Measurements from ENCODE around the gene CMIP. TPM values are rescaled to one million over a fixed set of nuclear protein-coding genes. Genes with fewer than 3 reads are reported as not detected.

Gene CMIP
- total RNA-seq, 6 experiments from 2014 or later = 12.2 to 23.0 (median 16.5) TPM

DNA sequence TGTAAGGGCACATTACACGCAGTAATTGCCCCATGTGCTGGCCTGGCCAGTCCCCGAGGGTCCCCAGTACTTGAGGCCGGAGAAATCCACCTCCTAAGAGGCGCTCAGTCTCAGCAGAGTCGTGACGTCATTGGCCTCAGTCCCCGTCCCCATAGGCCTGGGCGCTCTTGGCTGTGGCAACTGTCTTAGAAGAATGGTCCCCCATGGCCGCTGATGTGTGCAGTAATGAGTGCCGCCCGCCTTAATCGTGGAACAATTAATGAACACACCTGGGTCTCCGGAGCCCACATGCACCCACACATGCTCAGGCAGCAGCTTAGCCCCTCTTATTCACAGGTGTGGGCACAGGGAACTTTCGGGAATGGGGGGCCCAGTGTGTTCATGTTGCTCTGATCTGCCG, 248.0 kb downstream of the CMIP start:
- DNase-seq (peak in 1 of 3 donors; percentile 9), ATAC-seq (no peak)
- Histone ChIP-seq H3K9me3 (no peaks in the 10 kb centered on the region), H3K27me3 (no peaks in the 10 kb centered on the region), H3K27ac (no peak overlapping the region), H3K4me3 (no peak overlapping the region), H3K36me3 (peaks cover 0 to 25% (median 9%) of the 10 kb centered on the region in 4 donors), H3K4me1 (no peaks in the 10 kb centered on the region)
- TF ChIP-seq POLR2A (IDR thresholded peaks at IDR 0.05) = no peak
- TF ChIP-seq, protein P1, sequence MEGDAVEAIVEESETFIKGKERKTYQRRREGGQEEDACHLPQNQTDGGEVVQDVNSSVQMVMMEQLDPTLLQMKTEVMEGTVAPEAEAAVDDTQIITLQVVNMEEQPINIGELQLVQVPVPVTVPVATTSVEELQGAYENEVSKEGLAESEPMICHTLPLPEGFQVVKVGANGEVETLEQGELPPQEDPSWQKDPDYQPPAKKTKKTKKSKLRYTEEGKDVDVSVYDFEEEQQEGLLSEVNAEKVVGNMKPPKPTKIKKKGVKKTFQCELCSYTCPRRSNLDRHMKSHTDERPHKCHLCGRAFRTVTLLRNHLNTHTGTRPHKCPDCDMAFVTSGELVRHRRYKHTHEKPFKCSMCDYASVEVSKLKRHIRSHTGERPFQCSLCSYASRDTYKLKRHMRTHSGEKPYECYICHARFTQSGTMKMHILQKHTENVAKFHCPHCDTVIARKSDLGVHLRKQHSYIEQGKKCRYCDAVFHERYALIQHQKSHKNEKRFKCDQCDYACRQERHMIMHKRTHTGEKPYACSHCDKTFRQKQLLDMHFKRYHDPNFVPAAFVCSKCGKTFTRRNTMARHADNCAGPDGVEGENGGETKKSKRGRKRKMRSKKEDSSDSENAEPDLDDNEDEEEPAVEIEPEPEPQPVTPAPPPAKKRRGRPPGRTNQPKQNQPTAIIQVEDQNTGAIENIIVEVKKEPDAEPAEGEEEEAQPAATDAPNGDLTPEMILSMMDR (IDR thresholded peaks at IDR 0.05) = no peak
- intact Hi-C loops (cut with DNase I) = no loop called here
- WGBS (ENCODE audit: insufficient coverage, low coverage, low lambda C conversion rate, missing lambda C conversion rate) = 92% methylated on average over 4 of the region's 15 CpGs

DNA sequence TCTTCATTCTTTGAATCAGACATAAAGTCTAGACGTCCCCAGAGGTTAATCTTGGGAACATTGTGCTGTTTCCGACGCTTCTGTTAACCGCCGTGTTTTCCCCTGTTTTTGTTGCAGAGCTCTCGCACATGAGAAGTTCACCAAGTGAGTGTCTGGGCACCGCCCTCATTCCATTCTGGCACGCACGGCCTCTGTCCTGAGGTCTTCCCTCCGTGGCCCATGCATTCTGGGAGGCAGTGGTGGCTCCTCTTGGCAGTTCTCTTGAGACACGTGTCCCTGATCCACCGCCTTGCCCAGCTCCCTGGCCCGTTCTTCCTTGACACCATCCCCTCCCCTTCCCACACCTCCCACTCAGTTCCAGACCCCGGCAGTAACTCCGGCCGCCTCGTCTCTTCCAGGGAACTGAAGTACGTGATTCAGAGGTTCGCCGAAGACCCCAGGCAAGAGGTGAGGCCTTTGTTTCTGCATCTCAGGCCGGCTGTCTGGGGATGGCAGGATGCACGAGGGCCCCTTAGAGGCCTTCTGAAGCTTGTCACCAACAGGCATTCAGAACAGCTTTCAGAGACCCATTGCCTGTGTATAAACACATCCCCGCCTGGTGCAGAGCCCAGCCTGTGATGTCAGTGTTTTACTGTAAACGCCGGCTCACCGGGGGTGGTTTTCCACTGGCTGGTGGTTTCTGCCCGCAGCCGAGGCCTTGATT, 248.6 kb downstream of the CMIP start:
- no peaks in the 10 kb centered on the region for H3K27me3 ChIP-seq
- intact Hi-C loops (cut with DNase I) = no loop called here
- no peak for ATAC-seq
- H3K4me1 ChIP-seq = no peaks in the 10 kb centered on the region
- 83% methylated on average over 19 of the region's 28 CpGs for WGBS (ENCODE audit: insufficient coverage, low coverage, low lambda C conversion rate, missing lambda C conversion rate)
- peaks cover 0 to 26% (median 10%) of the 10 kb centered on the region in 4 donors for H3K36me3 ChIP-seq
- DNase-seq = peak in 1 of 3 donors; percentile 17
- H3K9me3 ChIP-seq = no peaks in the 10 kb centered on the region
- TF ChIP-seq, protein P1 (IDR thresholded peaks at IDR 0.05) = no peak
- TF ChIP-seq POLR2A (IDR thresholded peaks at IDR 0.05) = no peak
- no peak overlapping the region for H3K4me3 ChIP-seq
- no peak overlapping the region for H3K27ac ChIP-seq

DNA sequence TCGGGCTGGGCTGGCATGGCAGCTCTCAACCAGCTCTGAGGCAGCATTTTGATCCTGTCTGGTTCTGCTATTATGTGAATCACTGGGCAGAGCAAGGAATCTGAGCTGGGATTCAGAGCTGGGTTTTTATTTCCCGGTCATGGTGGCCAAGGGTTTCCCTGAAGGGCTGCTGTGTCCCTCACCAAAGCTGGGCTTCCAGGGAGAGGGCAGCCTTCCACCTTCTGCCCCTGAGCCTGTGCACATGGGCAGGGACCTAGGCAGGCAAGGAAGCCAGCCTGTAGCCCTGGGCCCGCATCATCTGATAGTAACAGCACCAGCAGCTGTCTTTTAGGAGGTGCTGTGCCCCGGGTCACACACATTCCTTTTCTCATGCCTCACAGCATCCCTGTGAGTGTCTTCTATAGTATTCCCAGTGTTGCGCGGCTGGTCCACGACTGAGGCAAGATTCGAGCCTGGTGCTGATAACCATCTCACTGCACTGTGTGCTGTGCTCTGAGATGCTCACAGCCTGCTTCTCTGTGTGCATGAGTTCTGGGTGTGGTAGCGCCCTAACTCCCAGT, 249.2 kb downstream of the CMIP start:
- ATAC-seq (no peak), DNase-seq (peak in 1 of 3 donors; percentile 7)
- Histone ChIP-seq H3K36me3 (peaks cover 0 to 32% (median 10%) of the 10 kb centered on the region in 4 donors), H3K27ac (no peak overlapping the region), H3K9me3 (no peaks in the 10 kb centered on the region), H3K27me3 (no peaks in the 10 kb centered on the region), H3K4me3 (no peak overlapping the region), H3K4me1 (no peaks in the 10 kb centered on the region)
- intact Hi-C loops (cut with DNase I) = no loop called here
- TF ChIP-seq, protein P1 (IDR thresholded peaks at IDR 0.05) = no peak
- no peak for TF ChIP-seq POLR2A (IDR thresholded peaks at IDR 0.05)
- 98% methylated on average over 6 of the region's 9 CpGs for WGBS (ENCODE audit: insufficient coverage, low coverage, low lambda C conversion rate, missing lambda C conversion rate)

DNA sequence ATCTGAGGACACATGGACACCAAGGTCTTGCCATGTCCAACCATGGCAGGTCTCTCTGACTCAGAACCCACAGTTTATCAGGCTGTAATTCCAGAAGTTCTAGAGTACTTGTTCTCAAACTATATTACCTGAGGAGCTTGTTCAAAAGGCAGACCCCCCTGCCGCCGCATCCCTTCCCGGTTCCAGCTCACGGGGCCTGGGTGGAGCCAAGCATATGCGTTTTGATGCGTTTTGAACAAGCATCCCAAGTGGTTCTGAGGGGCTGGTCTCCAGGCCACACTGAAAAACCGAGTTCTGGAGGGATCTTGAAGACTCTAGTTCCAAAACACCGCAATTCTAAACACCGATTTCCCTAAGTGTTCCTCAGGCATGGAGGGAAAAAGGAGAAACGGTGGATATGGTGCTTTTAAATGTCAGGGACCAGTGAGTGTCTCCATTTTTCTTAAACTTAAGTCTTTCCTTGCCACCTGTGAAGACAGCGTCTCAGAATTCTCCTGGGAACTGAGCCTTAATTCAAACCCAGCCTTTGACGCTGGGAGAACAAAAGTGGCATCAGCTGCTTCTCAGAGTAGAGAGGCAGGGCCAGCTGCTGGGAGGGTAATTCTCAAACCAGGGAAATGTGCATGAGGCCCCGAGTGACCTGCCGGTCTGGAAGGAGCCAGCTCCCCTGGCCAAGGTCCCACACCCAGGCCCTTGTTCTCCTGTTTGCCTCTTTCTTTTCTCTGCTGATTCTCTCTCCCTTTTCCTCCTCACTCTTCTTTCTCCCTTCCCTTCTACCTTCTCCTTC, 250.1 kb downstream of the CMIP start:
- no peak for TF ChIP-seq POLR2A (IDR thresholded peaks at IDR 0.05)
- TF ChIP-seq, protein P1 (IDR thresholded peaks at IDR 0.05) = no peak
- Histone ChIP-seq H3K27me3 (no peaks in the 10 kb centered on the region), H3K27ac (peak overlapping the region in 1 of 3 donors; percentile 16), H3K36me3 (peaks cover 0 to 32% (median 10%) of the 10 kb centered on the region in 4 donors), H3K4me3 (no peak overlapping the region), H3K9me3 (no peaks in the 10 kb centered on the region), H3K4me1 (no peaks in the 10 kb centered on the region)
- intact Hi-C loops (cut with DNase I) = loop anchor here in 1 of 2 donors (5.0 kb wide), 1 partner anchor 82 kb away; no protein-coding TSS in a partner anchor
- ATAC-seq (no peak), DNase-seq (no peak)
- WGBS (ENCODE audit: insufficient coverage, low coverage, low lambda C conversion rate, missing lambda C conversion rate) = 85% methylated on average over 11 of the region's 14 CpGs

Data from right lobe of liver (tissue), 6 donors.